ENCODE results near the gene TNS3. TPM values are rescaled to one million over a fixed set of nuclear protein-coding genes. Genes with fewer than 3 reads are reported as not detected.

Gene TNS3
- total RNA-seq, 1 experiment from 2014 or later, result 533 TPM

GRCh38 chr7:47252675-47253074 is 329.2 kb downstream of the TNS3 start:
- H3K36me3 ChIP-seq (ENCODE audit: control insufficient read depth, insufficient read depth, low read length), result no peaks in the 10 kb centered on the region
- no peak for ATAC-seq
- no peak for DNase-seq (ENCODE audit: low read depth, low spot score)
- peaks cover 8% of the 10 kb centered on the region; the same call in 1 of the 2 replicates for H3K4me1 ChIP-seq (ENCODE audit: control insufficient read depth, insufficient read depth, low read length)
- no peak overlapping the region for H3K27ac ChIP-seq (ENCODE audit: low read length)
- in situ Hi-C loops (cut with HindIII; ENCODE audit: low pct_unique_long_range_greater_than_20kb, low sequenced_read_pairs), result no loop called here
- CTCF ChIA-PET, result no interaction called here
- POLR2A ChIA-PET, result no interaction called here
- BruUV-seq (replicated peaks), result no TSS peak
- no peaks in the 10 kb centered on the region for H3K9me3 ChIP-seq (ENCODE audit: control insufficient read depth, insufficient read depth, low read depth, low read length)
- H3K27me3 ChIP-seq (ENCODE audit: control insufficient read depth, insufficient read depth, low read length), result no peaks in the 10 kb centered on the region; the same call in 1 of the 2 replicates
- intact Hi-C loops (cut with micrococcal nuclease; ENCODE audit: unreplicated experiment), result no loop called here
- TF ChIP-seq REST (IDR thresholded peaks at IDR 0.05; ENCODE audit: insufficient read depth in 1 of 2, low read depth in 2 of 2, low read length in 1 of 2) (no peak), SIN3A (IDR thresholded peaks at IDR 0.05; ENCODE audit: borderline replicate concordance, insufficient read depth, low read depth, low read length) (no peak), POLR2AphosphoS5 (IDR thresholded peaks at IDR 0.05; ENCODE audit: low read depth, low read length) (no peak), CTCF (IDR thresholded peaks at IDR 0.05) (no peak), TCF7L2 (IDR thresholded peaks at IDR 0.05; ENCODE audit: low read depth, low read length) (no peak)
- H3K4me3 ChIP-seq (ENCODE audit: low read depth in 2 of 2, low read length in 2 of 2), result no peak overlapping the region

- H3K27me3 ChIP-seq (ENCODE audit: control insufficient read depth, insufficient read depth, low read length), result no peaks in the 10 kb centered on the region; the same call in 1 of the 2 replicates
- H3K27ac ChIP-seq (ENCODE audit: low read length), result no peak overlapping the region
- H3K36me3 ChIP-seq (ENCODE audit: control insufficient read depth, insufficient read depth, low read length), result no peaks in the 10 kb centered on the region
- no peak overlapping the region for H3K4me3 ChIP-seq (ENCODE audit: low read depth in 2 of 2, low read length in 2 of 2)
- no peak for DNase-seq (ENCODE audit: low read depth, low spot score)
- TF ChIP-seq SIN3A (IDR thresholded peaks at IDR 0.05; ENCODE audit: borderline replicate concordance, insufficient read depth, low read depth, low read length) (no peak), REST (IDR thresholded peaks at IDR 0.05; ENCODE audit: insufficient read depth in 1 of 2, low read depth in 2 of 2, low read length in 1 of 2) (no peak), CTCF (IDR thresholded peaks at IDR 0.05) (no peak), TCF7L2 (IDR thresholded peaks at IDR 0.05; ENCODE audit: low read depth, low read length) (no peak), POLR2AphosphoS5 (IDR thresholded peaks at IDR 0.05; ENCODE audit: low read depth, low read length) (no peak)
- POLR2A ChIA-PET, result no interaction called here
- CTCF ChIA-PET, result no interaction called here
- no peaks in the 10 kb centered on the region for H3K9me3 ChIP-seq (ENCODE audit: control insufficient read depth, insufficient read depth, low read depth, low read length)
- intact Hi-C loops (cut with micrococcal nuclease; ENCODE audit: unreplicated experiment), result no loop called here
- BruUV-seq (replicated peaks), result no TSS peak
- peaks cover 4% of the 10 kb centered on the region; the same call in 1 of the 2 replicates for H3K4me1 ChIP-seq (ENCODE audit: control insufficient read depth, insufficient read depth, low read length)
- no peak for ATAC-seq
- in situ Hi-C loops (cut with HindIII; ENCODE audit: low pct_unique_long_range_greater_than_20kb, low sequenced_read_pairs), result no loop called here
These were observed 332.6 kb downstream of the TNS3 start for GRCh38 chr7:47249361-47249760.
